A172 (cell line): ENCODE results near the gene SHISA7. TPM values are rescaled to one million over a fixed set of nuclear protein-coding genes. Genes with fewer than 3 reads are reported as not detected.
A peak's percentile ranks its signal among the peaks of the same experiment; 100 is the strongest.
"Not testable (repeated sequence)": the region's sequence is repeated elsewhere in the genome, so short reads cannot be mapped to it uniquely, and the experiment has no call there.

Source experiments
- DNase-seq: peaks from one replicate; pipeline ENCODE4 v3.0.0-alpha.2; 2015; ENCODE audit warnings: low spot score
- total RNA-seq: library from RNA; depleted of rRNA; stranded (reverse); fragments of >200 nt; shearing (Covaris generic); gene quantifications from 2 replicates; pipeline ENCODE4 v1.2.3, GENCODE V29; 2014

SHISA7 gene
- total RNA-seq, 1 experiment from 2014 or later = not detected

GRCh38 chr19:55446060-55446459 lies 3.0 kb upstream of the SHISA7 start:
- no peak for DNase-seq

- DNase-seq = no peak
These were observed 1.5 kb upstream of the SHISA7 start for GRCh38 chr19:55444646-55445045.

- DNase-seq = no peak
These were observed 852 bp upstream of the SHISA7 start for GRCh38 chr19:55443824-55444480.

DNA sequence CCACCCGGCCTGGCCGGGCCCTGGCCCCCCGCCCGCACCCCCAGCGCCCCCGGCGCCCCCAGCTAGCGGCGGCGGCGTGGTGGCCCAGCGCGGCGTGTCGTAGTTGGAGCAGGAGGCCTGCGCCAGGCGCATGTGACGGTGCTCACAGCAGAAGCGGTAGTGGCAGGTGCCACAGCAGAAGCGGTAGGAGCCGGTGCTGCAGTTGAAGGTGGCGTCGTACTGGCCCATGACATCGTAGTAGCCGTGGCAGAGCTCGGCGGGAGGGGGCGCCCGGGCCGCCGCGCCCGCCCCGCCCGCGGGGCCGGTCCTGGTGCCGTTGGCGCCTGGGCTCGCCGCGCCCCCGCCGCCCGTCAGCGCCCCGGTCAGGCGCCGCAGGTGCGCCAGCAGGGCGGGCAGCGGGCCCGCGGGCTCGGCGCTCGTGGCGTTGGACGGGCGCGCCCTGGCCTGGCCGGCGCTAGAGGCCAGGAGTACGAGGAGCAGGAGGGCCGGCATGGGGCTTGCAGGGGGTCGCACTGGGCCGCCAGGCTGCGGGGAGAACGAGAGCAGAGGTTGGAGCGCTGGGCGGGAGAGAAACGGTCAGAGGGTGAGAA lies 633 bp downstream of the SHISA7 start:
- no peak for DNase-seq

- no peak for DNase-seq
These were observed 1.3 kb downstream of the SHISA7 start for GRCh38 chr19:55441692-55442321.

DNA sequence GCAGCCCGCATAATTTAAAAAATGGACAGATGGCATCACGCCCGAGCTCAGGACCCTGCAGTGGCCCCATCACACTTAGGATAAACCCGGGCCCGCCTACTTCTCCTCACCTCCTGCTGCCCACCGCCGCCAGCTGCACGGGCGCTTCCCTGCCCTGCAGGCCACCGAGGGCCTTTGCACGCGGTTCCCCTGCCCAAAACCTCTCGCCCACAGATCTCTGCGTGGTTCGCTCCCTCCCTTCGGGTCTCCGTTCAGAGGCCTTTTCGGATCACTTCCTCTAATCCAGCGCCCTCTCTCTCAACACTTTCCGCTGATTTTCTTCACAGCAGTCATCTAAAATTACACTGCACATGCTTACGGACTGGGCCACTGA lies 1.8 kb downstream of the SHISA7 start:
- no peak for DNase-seq

DNA sequence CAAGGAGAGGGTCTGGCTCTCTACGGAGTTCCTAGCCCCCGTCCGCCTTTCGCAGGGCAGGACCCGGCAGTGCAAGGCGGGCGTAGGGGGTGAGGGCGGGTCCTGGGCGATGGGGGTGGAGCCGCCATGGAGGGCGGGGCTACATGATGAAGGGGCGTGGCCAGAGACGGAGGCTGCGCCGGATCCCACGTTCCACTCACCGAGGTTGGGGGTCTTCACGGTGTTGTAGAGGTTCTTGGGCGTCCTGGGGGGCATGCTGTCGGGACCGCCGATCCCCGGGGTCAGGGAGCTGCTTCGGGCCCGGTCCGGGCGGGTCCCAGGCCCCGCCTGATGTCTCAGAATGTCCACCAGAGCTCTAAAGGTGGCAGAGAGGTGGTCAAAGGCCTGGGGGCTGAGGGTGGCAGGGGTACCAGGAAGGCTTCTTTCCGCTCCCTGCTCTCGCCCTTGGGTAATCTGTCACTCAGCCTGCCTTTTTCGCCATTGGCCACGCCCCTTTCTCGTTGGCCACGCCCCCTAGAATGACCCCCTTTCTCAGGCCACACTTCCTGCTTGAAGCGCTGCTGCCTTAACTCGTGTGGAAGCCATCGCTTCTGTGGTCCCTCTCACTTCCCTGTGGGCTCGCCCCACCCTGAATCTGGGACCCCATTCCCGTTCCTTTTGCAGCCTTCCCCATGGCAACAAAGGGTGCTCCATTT lies 2.5 kb downstream of the SHISA7 start:
- no peak for DNase-seq

DNA sequence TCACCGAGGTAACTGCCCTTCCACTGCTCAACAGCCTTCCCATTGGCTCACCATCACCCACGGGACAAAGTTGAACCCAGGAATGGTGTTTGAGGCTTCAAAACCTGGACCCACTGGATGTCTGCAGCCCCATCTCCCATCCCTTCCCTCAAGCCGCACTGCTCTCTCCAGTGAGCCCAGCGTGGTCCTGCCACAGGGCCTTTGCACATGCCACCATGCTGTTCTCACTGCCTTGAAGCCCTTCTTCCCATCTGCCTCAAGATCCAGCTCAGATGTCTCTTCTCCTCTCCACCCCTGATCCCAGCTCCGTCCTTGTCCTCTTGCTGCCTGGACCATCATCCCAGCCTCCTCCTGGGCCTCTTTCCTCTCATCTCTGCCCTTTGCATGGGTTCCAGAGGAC lies 4.0 kb downstream of the SHISA7 start:
- no peak for DNase-seq

DNA sequence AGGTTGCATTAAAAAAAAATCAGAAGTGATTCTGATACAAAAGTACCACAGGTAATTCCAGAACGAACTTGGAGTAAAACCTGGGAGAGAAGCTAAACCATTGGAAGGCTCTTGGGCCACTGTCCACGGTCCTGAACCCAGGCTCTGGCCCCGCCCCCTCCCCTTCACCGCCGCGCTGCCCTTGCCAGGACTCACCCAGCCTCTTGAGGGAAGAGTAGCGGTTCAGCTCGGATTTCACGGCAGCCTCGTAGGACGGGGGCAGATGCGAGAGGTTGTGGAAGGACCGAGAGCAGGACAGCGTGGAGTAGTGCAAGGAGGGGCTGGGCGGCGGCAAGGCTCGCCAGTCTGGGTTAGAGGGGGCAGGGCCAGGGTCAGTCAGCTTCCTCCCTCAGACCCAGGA lies 5.7 kb downstream of the SHISA7 start:
- peak; percentile 81 for DNase-seq

- no peak for DNase-seq
These were observed 6.3 kb downstream of the SHISA7 start for GRCh38 chr19:55436847-55437246.

- DNase-seq = no peak
These were observed 8.1 kb downstream of the SHISA7 start for GRCh38 chr19:55435020-55435419.

DNA sequence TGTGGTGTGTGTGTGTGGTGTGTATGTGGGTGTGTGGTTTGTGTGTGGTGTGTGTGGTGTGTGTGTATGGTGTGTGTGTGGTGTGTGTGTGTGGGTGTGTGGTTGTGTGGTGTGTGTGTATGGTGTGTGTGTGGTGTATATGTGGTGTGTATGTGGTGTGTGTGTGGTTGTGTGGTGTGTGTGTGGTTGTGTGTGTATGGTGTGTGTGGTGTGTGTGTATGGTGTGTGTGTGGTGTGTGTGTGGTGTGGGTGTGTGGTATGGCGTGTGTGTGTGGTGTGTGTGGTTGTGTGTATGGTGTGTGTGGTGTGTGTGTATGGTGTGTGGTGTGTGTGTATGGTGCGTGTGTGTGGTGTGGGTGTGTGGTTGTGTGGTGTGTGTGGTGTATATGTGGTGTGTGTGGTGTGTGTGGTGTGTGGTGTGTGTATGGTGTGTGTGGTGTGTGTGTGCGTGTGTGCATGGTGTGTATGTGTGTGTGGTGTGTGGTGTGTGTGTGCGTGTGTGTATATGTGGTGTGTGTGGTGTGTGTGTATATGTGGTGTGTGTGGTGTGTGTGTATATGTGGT lies 8.7 kb downstream of the SHISA7 start:
- no peak for DNase-seq

DNA sequence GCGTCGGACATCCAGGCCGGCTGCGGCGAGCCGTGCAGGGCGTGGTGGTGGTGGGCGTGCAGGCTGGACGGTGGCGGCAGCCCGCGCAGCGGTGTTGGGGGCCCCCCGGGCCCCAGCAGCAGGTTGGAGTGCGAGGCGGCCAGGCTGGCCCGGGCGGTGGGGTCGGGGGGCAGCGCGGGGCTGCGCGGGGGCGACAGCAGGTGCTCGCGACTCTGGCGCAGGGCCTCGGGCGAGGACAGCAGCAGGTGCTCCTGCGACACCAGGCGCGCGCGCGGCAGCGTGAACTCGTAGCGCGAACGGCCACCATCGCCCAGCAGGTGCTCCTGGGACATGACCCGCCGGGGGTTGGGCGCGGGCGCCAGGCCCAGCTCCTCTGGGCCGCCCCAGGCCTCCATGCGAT lies 9.8 kb downstream of the SHISA7 start:
- no peak for DNase-seq

DNA sequence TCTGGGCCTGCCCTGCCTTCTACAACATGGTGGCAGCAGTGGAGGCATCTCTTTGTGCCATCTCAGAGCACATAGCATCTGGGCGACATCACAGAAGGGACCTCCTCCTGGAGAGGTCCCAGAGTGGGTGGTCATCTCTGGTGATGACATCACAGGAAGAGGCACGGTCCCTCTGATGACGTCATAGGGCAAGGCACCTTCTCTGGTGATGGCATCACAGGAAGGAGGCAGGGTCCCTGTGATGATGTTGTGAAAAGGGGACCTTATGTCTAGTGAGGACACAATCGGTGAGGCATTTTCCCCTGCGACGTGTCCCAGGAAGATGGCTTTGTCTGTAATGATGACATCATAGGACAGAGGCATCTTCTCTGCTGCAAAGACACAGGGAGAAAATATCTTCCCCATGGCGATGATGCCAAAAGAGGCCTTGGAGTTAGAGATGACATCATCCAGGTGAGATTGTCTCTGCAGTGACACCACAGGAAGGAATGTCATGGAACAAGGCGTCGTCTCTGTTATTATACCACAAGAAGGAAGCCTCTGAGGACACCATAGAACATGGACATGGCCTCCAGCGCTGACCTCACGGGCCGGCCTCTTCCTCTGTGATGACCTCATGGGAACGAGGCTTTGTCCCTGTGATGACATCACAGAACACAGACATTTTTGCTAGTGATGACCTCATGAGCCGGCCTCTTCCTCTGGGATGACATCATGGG lies 10.7 kb downstream of the SHISA7 start:
- no peak for DNase-seq

- DNase-seq = no peak
These were observed 11.9 kb downstream of the SHISA7 start for GRCh38 chr19:55431183-55431582.

- DNase-seq = no peak
These were observed 17.1 kb downstream of the SHISA7 start for GRCh38 chr19:55426042-55426441.

DNA sequence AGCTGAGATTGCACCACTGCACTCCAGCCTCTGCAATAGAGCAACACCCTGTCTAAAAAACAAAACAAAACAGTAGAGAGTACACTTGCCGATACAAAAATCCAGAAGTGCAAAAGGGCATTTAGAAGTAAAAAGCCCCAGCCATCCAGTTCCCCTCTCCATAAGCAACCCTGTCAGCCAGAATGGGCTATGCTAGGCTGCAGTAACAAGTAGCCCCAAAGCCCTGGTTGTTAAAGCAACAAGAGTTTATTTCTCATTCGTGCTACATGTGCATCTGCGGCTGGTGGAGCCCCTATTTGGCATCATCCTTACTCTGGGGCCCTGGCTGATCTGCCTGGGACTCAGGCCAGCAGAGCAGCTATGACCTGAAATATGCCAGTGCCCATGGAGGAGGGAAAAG lies 18.6 kb downstream of the SHISA7 start:
- no peak for DNase-seq

DNA sequence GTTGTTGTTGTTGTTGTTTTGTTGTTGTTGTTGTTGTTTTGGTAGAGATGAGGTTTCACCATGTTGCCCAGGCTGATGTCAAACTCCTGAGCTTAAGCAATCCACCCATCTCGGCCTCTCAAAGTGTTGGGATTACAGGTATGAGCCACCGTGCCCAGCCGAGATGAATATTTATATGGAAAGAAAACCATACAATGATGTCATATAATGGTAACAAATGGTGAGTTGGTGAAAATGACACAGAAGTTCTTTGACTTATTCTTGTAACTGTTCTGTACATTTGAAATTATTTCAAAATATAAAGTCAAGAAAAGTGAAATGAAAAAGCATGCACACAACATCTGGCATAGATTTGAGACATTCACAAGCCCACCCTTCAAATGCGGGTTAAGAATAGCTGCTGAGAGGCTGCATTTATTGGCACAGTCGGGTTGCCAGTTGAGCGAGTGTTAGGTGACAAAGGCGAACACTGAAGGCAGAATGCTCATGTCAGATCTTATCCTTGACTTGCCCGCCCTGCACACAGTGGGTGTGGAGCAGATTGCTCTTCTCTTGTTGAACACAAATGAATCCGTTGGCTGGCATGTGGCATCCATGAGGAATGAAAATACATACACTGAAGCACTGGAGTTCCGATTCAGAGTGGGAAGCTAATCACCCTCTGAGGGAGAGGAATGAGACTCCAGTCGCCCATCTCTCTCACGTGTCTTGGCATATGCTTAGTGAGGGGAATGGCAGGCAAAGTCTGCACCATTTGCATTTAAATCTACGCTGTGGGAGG lies 19.7 kb downstream of the SHISA7 start:
- DNase-seq = no peak

DNA sequence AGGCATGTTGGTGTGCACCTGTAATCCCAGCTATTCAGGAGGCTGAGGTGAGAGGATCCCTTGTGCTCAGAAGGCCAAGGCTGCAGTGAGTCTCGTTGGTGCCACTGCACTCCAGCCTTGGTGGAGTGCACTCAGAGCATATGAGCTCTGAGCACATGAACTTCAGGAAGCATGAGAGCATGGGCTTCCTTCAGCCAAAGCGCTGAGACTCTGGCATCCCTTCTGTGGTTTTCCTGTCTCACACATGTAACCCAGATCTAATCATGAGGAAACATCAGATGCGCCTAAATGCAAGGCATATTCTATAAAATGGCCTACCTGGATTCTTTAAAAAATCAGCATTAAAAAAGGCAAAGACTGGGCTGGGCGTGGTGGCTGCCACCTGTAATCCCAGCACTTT lies 21.8 kb downstream of the SHISA7 start:
- not testable (repeated sequence) for DNase-seq

DNA sequence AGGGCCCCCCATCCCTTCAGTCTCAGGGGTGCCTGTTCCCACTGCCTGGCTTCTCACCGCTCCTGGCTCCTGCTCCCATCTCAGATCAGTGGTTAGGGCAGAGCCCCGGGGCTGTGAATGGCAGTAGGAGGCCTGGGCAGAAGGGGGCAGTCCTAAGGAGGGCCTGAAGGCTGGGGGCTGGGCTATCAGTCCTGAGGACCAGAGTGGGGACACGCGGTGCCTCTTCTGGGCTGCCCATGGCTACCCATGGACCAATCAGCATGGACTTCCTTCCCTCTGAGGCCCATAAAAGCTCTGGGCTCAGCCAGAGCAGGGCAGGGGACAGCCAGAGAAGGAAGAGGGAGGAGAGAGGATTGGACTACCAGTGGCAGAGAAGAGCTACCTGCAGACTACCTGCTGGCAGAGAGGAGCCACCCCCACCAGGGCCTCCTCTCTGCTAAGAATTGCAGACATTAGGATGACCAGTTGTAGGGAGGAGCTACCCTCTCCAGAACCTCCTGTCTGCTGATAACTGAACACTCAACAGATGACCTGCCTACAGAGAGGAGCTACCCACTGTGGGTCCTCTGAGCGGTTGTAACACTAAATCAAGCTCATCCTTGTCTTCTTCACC lies 23.4 kb downstream of the SHISA7 start:
- no peak for DNase-seq

- no peak for DNase-seq
These were observed 24.0 kb downstream of the SHISA7 start for GRCh38 chr19:55419103-55419502.
